ENCODE measurements around the gene SCN5A.

GRCh38 chr3:38534604-38535003 lies 114.9 kb downstream of the SCN5A start:
- TF ChIP-seq CTCF (IDR thresholded peaks at IDR 0.05) (no peak), POLR2A (IDR thresholded peaks at IDR 0.05; ENCODE audit: low read depth) (no peak), POLR2AphosphoS5 (IDR thresholded peaks at IDR 0.05) (no peak)
